ENCODE results near the gene GRIK4.

GRIK4 gene

GRCh38 chr11:120712881-120713280, 201.3 kb downstream of the GRIK4 start:
- no peak for DNase-seq

- DNase-seq, result no peak
Observed at GRCh38 chr11:120713296-120713695, 201.7 kb downstream of the GRIK4 start.

GRCh38 chr11:120714438-120714837, 202.9 kb downstream of the GRIK4 start:
- no peak for DNase-seq

- no peak for DNase-seq
Observed at GRCh38 chr11:120715239-120715638, 203.7 kb downstream of the GRIK4 start.

GRCh38 chr11:120717042-120717441, 205.5 kb downstream of the GRIK4 start:
- no peak for DNase-seq

GRCh38 chr11:120717623-120718022, 206.1 kb downstream of the GRIK4 start:
- DNase-seq, result no peak

- DNase-seq, result no peak
Observed at GRCh38 chr11:120718171-120718570, 206.6 kb downstream of the GRIK4 start.

- DNase-seq, result no peak
Observed at GRCh38 chr11:120719348-120719747, 207.8 kb downstream of the GRIK4 start.

- no peak for DNase-seq
Observed at GRCh38 chr11:120720760-120721159, 209.2 kb downstream of the GRIK4 start.

- DNase-seq, result no peak
Observed at GRCh38 chr11:120722524-120722923, 211.0 kb downstream of the GRIK4 start.

GRCh38 chr11:120723751-120724150, 212.2 kb downstream of the GRIK4 start:
- no peak for DNase-seq

- no peak for DNase-seq
Observed at GRCh38 chr11:120727752-120728151, 216.2 kb downstream of the GRIK4 start.

- DNase-seq, result no peak
Observed at GRCh38 chr11:120735035-120735434, 223.5 kb downstream of the GRIK4 start.

- DNase-seq, result no peak
Observed at GRCh38 chr11:120738516-120739046, 227.0 kb downstream of the GRIK4 start.

- no peak for DNase-seq
Observed at GRCh38 chr11:120739780-120740179, 228.2 kb downstream of the GRIK4 start.

- DNase-seq, result no peak
Observed at GRCh38 chr11:120740380-120740779, 228.8 kb downstream of the GRIK4 start.

- DNase-seq, result no peak
Observed at GRCh38 chr11:120744016-120744994, 232.8 kb downstream of the GRIK4 start.

GRCh38 chr11:120746376-120746775, 234.8 kb downstream of the GRIK4 start:
- DNase-seq, result no peak

GRCh38 chr11:120746836-120747609, 235.5 kb downstream of the GRIK4 start:
- no peak for DNase-seq

- DNase-seq, result no peak
Observed at GRCh38 chr11:120747850-120748814, 236.6 kb downstream of the GRIK4 start.

GRCh38 chr11:120749395-120749794, 237.8 kb downstream of the GRIK4 start:
- no peak for DNase-seq
